ENCODE data around the gene MTCH1. TPM values are rescaled to one million over a fixed set of nuclear protein-coding genes. Genes with fewer than 3 reads are reported as not detected.
A peak's percentile ranks its signal among the peaks of the same experiment; 100 is the strongest.
"Not testable (repeated sequence)": the region's sequence is repeated elsewhere in the genome, so short reads cannot be mapped to it uniquely, and the experiment has no call there.

The MTCH1 gene
- total RNA-seq, 2 donors from 2014 or later: 178 to 214 TPM

DNA sequence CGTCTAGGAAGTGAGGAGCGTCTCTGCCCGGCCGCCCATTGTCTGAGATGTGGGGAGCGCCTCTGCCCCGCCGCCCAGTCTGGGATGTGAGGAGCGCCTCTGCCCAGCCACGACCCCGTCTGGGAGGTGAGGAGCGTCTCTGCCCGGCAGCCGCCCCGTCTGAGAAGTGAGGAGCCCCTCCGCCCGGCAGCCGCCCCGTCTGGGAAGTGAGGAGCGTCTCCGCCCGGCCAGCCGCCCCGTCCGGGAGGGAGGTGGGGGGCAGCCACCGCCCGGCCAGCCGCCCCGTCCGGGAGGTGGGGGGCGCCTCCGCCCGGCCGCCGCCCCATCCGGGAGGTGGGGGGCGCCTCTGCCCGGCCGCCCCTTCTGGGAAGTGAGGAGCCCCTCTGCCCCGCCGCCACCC is 44.4 kb downstream of the MTCH1 start:
- ATAC-seq; DNase-seq; intact Hi-C loops (cut with DNase I): not testable (repeated sequence)

DNA sequence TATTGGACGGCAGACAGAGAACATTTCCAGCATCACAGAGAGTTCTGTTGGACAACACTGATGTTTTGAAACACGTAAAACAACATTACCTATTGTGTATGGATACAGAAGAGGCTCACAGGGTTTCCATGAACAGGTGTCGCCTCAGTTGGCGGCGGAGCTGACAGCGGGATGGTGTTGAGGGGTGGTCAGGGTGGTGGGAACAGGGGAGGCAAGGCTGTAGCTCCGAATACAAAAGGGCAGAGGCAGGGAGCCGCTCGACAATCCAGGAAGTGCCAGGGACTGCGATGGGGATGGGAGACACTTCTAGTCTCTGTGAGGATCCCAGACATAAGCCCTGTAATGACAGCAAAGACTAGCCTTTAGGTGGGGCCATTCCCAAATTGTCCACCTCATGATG is 46.0 kb downstream of the MTCH1 start:
- ATAC-seq (no peak), DNase-seq (no peak)
- intact Hi-C loops (cut with DNase I): no loop called here

DNA sequence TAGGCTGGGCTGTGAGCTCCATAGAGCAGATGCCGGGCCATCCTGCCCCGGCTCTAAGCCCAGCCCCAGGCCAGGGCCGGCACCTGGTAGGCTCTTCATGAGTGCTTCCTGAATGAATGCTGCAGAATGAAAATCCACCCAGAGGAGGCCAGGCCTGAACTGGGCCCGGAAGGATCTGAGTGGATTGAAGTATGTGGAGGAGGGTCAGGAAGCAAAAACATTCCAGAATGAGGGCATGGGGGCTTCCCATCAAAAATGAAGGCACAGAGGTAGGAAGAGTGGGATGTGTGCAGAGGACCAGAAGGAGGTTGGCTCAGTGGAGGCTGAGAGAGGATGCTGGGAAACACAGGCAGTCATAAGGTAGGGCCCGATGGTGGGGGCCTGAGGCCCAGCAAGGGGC is 47.0 kb downstream of the MTCH1 start:
- DNase-seq; intact Hi-C loops (cut with DNase I): not testable (repeated sequence)
- peak in 1 of 2 donors; percentile 47 for ATAC-seq

DNA sequence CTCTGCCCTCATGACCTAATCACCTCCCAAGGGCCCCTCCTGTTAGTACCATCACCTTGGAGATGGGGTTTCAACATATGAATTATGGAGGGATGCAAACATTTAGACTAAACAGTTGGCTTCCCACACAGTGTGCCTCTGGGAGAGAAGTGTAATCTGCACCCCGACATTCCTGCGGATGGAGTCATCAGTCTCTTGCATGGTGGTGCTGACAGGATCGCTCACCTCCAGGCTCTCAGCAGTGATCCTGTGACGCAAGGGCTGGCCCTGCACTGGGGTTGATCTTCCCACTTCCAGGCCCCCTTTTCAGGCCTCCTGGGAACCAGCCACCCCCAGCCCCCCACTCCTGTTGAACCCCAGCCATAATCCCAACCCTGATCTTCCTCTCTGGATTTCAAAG is 47.5 kb downstream of the MTCH1 start:
- intact Hi-C loops (cut with DNase I): no loop called here
- ATAC-seq (peak; percentile 41 to 97), DNase-seq (no peak)

DNA sequence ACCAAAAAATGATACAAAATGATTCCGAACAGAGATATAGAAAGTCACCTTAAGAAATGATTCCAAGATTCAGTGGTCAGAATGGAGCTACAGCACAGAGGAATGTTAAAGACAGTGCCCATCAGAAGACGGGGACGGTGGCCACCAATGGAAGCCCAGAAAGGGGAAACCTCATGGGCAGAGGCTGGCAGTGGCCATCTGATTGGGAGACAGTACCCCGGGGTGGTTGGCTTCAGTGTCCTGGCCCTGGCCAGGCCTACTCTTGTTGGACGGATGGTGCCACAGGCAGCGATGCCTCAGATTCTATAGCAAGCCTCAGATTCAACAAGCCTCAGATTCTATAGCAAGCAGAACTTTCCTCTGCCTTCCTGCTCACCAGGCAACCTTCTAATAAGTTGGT is 48.1 kb downstream of the MTCH1 start:
- intact Hi-C loops (cut with DNase I): no loop called here
- DNase-seq: no peak
- ATAC-seq: no peak

DNA sequence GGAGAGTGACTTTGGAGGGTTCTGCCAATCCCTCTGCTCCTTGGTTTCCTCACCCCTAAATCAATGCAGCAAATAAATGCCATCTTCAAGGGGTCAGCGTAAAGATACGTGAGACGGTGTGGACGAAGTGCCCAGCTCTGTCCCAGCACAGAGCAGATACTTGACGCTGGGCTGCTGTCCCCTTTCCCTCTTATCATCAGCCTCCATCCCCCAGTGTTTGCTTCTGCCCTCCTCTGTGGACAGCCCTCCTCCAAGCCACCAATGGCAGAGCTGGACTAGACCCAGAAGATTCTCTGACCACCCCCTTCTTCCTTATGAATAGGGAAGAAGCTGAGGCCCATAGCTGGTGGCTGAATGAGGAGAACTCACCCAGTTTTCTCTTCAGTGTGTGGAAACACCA is 49.2 kb downstream of the MTCH1 start:
- intact Hi-C loops (cut with DNase I): no loop called here
- ATAC-seq (no peak), DNase-seq (no peak)

DNA sequence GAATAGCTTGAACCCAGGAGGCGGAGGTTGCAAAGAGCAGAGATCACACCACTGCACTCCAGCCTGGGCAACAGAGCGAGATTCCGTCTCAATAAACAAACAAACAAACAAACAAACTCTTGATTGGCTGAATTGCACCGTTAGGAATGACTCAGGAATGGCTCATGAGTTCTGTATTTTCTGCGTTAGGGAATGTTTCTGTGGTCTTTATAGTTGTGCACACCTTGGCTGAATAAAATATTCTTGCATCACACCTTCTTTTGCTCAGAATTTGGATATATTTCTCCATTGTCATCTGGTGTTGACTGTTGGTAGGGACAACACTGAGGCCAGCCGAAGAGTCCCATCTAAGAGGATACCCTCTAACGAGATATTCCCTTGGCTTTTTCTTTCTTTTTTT is 51.1 kb downstream of the MTCH1 start:
- ATAC-seq (no peak), DNase-seq (no peak)
- intact Hi-C loops (cut with DNase I): no loop called here

DNA sequence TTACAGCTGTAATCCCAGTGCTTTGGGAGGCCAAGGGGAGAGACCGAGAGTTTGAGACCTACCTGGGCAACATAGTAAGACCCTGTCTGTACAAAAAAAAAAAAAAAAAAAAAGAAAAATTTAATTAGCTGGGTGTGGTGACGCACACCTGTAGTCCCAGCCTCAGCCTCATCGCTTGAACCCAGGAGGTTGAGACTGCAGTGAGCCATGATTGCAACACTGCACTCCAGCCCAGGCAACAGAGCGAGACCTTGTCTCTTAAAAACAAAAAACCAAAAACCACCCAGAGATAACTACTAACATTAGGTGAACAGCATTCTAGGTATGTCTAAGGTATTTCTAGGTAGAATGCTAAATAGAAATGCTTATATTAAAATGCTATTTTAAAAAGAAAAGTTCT is 52.5 kb downstream of the MTCH1 start:
- intact Hi-C loops (cut with DNase I): no loop called here

DNA sequence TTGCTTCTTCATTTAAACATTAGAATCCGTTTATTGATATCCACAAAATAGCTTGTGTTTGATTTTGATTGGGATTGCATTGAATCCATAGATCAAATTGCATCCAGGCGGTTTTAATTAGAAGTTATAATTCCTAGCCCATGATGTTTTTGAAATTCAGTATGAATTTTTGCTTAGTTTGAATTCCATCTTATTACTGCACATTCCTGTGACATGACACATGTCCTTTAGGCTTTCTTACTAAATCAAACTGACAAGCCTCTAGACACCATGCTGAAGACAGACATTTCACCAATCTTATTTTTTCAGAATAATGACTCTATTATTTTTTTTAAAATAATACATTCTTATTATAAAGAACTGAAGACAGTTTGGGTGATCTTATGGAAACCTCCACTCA is 52.9 kb downstream of the MTCH1 start:
- ATAC-seq: no peak

More for the DNA sequence above, 52.5 kb downstream of the MTCH1 start:
- ATAC-seq: no peak
- no peak for DNase-seq

DNA sequence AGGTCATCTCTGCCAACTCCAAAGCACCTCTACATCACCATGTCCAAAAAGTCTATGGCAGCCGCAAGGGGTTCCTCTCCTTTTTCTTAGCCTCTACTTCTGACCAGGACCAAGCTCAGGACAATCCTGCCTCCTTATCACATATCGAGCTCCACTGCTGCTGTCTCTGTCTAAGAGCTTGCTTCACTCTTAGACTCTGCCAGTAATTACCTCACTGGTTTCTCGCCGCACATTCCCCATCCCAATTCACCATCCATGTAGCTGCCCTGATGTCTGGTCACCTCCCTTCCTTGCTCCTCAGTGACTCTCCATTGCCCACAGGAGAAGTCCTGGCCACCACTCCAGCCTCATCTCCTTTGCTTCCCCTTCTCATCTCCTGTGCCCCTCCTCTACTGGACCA is 55.5 kb downstream of the MTCH1 start:
- intact Hi-C loops (cut with DNase I): no loop called here
- ATAC-seq (peak in 1 of 2 donors; percentile 29), DNase-seq (no peak)

More for the DNA sequence above, 52.9 kb downstream of the MTCH1 start:
- no peak for DNase-seq
- intact Hi-C loops (cut with DNase I): no loop called here

DNA sequence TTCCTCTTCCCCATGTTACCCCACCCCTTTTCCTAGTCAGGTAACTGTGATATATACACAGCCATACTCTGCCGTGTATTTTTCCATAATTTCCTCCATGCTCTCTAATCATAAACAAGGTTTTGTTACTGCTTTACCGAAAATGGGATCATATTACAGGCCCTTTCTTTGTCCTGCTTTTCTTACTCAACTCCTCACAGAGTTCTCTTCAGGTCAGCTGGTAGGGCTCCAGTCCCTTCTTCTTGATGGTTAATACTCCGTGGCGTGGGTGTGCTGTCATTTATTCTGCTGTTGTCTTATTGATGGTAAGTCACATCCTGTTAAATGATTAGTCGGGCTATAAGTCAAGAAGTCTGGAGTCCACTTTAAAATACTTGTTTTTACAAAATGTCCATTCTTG is 56.4 kb downstream of the MTCH1 start:
- ATAC-seq (peak; percentile 17 to 27), DNase-seq (no peak)
- intact Hi-C loops (cut with DNase I): no loop called here

DNA sequence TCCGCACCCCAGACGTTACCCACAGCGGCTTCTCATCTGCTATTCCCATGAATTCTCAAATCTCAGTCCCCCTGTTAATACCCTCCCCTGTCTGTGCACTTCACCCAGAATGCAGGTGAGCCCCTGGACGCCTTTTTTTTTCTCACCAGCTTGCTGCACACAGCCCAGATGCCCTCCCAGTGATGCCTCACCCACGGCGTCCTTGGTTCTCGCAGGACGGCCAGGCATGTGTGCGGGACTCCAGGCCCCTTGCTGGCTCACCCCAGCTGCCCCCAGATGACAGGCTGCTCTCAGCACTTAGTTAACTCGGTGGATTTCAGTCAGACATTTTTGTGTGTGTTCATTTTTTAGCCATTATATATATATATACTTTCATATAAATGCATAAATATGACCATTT is 56.8 kb downstream of the MTCH1 start:
- intact Hi-C loops (cut with DNase I): no loop called here
- ATAC-seq: no peak
- DNase-seq: no peak

DNA sequence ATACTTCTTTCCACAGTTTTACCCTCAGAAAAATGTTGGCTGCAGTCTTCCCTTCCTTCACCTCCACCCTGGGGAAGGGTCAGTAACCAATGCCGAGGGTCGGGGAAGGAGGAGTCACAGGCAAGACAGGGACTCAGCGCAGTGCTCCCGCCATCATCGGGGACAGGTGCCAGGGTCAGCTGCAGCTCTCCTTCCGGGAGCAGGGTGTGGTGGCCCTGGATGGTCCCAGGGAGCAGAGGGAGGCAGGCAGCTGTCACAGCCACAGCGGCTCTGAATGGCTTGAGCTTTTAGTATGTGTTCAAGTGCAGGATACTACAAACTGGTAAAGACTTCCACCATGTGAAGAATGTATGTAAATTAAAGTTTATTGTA is 57.5 kb downstream of the MTCH1 start:
- peak; percentile 3 to 25 for ATAC-seq
- intact Hi-C loops (cut with DNase I): no loop called here
- DNase-seq: no peak

DNA sequence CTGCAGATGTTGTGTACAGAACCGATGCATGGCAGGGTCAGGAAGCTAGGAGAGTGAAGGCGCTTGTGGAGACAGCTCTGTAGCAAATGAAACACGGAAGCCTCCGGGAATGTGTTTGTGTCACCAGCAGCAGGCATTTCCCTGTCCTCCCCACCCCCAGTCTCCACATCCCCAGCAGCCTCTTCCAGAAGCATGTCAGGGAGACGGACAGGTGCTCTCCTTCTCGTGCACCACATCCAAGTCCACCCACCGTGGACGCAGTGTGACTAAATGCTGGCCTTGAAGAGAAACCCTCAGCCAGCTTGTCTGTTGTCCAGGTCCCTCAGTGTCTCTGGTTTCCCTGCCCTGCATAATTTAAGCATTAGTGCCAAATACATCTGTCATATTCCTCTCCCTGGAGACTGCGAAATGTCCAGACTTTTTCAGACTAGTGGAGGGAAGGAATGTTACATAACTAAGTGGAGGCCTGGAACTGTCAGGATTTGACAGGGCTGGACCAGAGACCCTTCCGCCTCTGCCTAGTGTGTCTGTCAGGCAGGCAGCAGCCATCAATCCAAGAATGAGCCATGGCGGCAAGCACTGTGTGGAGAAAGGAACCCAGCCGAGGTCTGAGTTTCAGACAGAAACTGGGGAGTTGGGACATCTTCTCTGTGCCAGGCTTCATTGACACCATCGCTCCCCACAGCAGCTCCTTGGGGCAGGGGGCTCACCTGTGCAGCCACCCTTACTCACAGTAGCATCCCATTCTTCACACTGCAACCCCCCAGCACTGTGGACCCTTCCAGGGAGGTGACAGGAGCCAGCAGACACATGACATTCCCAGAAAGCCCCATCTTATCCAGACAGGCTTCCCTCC is 58.1 kb downstream of the MTCH1 start:
- intact Hi-C loops (cut with DNase I): no loop called here
- no peak for DNase-seq
- peak; percentile 73 to 75 for ATAC-seq

DNA sequence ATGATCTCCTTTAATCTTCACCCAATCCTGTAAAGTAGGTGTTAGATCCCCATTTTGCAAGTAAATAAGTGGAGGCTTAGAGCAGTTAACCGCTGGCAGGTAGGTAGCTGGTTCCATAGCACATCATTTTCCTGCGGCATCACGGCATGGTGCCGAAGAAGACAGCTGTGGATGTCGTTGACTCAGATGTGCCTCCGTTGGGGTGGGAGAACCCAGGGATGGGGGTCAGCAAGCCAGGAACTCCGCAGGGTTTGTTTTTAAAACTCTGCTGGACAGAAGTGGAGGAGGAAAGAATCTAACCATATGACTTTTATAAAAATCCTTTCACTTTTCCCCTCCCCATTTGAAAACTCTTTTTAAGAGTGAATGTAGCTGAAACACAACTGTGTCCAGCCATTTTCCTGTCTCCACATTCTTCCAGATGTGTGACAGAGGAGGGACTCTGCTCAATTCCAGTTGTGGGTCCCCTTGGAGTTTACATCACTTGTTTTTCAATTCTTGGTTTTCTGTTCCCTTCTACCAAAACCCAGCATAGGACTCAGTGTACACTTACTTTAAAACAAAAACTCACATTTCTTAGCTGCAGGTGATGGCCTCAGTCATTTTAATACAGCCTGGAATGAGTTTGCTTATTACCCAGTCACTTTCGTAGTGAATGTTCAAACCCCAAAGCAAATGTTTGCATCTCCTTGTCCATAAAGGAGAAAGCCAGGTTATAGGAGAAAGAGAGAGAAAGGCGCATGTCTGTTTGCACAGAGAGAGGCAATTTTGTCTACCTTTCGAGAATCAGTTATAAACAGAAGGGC is 59.1 kb downstream of the MTCH1 start:
- DNase-seq (no peak), ATAC-seq (no peak)
- intact Hi-C loops (cut with DNase I): no loop called here

DNA sequence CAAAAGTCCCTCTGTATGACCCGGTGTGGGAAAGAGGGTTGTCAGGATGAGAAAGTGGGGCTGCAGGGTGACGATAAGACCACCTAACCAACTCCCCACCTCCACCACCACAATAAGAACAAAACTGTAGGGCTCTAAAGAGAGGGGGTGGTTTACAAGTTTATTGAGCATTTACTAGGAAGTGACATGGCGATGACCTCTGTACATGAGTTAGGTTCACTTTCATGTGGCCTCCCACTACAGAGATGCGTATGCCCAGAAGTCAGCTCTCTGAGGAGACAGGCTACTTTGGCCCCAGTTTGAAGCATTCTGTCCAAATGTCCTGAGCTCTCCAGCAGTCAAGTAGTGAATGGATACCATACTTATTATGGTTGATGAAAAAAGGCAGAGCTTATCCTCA is 60.2 kb downstream of the MTCH1 start:
- DNase-seq (no peak), ATAC-seq (no peak)
- intact Hi-C loops (cut with DNase I): no loop called here

DNA sequence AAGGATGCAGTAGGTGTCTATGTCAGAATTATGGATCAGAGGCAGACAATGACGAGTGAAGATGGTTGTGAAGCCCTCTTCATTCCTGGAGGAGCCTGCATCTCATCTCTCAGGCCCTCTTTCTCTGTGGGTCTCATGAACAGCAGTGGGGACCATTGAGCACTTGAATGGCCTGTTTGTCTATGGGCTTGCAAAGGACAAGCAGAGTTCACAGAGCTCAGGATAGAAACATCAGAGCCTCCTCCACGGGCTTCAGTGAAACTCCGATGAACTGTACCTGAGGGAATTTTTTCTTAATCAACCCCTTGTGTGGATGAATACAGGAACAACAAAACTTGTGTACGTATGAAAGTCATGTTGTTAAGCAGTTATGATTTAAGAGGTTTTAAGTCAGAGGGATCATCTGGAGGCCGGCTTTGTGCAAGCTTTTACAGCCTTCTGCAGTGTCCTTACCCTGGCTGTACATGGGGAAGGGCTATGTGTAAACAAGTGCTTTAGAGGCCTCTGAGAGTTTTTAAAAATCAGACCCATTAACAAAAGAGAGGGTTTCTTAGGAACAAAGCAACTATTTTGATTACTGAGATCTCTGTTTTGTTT is 61.1 kb downstream of the MTCH1 start:
- DNase-seq (no peak), ATAC-seq (no peak)
- intact Hi-C loops (cut with DNase I): no loop called here

DNA sequence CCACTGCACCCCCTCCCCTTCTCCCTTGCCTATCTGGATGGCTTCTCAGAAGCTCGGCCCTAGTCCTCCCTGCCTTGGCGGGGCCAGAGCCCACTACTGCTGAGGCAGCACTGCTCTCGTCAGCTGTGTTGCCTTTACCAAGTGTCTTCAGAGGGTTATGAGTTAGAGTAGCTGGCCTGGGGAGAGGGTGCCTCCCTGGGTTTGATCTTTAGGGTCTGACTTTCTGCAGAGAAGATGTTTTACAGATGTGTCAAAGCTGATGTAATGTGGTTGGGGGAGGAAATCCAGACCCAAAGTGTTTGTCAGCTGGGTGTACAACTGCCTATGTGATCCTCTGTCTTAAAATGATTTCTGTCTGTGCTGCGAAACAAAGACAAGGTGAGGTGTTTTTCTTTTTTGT is 61.9 kb downstream of the MTCH1 start:
- ATAC-seq (no peak), DNase-seq (no peak)
- intact Hi-C loops (cut with DNase I): no loop called here

DNA sequence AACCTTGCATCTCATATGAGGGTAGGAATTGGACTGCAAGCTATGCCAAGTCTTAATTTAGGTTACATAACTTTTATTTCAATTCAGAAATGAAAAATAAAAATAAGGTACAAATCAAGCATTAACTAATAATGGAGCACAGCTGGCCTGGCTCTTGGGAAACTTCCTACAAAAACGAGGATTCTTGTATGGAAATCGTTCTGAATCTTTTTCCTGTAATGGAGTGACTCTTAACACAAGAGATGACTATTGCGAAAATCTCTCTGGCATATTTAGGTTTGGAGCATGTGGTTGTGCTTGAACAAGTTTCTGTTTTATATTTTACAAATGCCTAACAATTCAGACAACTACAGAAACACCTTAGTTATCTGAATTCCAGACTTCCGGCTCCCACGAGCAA is 65.5 kb downstream of the MTCH1 start:
- intact Hi-C loops (cut with DNase I): no loop called here
- DNase-seq: no peak
- no peak for ATAC-seq

DNA sequence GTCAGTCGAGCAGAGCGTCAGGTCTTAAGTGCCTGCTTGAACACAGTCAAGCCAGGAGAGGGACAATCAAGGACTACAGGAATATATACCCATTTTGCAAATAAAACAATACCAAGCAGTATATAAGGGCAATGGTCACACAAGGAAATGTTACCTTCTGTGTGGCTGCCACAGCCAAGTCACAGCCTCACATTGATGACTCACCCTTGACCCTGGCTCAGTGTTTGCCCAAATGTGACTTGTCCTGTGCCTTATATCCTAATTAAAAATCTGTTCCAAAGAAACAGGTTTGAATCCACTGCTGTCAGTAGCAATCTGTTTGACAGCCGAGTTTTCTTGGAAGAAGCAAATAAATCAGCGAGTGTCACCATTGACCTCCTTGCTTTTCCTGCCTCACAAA is 65.9 kb downstream of the MTCH1 start:
- ATAC-seq (no peak), DNase-seq (no peak)
- intact Hi-C loops (cut with DNase I): no loop called here

Measured in left cardiac atrium (tissue), 4 donors.